ENCODE data around the gene NFKBIB. TPM values are rescaled to one million over a fixed set of nuclear protein-coding genes. Genes with fewer than 3 reads are reported as not detected.

Gene NFKBIB
- polyA plus RNA-seq, 1 donor from 2014 or later = 21.4 TPM

DNA sequence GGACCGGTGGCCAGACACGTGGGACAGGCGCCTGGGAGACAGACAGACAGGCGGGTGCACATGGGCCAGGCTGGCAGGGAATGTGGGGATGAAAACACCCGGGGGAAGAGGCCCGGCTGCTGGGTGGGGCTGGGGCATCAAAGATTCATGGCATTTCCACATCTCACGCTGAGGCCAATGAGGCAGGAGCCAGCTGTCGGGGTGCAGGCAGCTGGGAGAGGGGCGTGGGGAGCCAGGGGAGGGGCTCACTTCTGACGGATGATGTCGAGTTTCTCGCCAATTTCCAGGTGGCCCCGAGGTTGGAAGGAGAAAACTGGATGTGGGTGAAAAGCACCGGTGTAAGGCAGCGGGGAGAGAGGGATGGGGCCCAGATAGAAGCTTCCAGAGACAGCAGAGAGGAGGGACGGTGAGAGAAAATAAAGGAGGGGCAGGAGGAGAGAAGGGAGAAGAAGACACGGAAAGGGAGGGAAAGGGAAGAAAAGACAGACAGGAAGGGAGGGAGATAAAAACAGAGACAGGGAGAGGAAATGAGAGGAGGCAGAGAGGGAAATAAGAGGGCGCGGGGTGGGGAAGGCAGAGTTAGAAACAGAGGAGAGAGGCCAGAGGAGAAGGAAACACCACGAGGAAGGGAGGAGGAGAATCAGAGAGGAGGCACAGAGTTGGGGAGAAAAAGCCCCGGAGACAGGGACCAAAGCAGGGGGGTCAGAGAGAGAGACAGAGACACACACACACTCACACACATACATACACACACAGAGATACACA lies 20.2 kb downstream of the NFKBIB start:
- H3K79me2 ChIP-seq (replicated peaks; ENCODE audit: insufficient read depth, low read length) = no peaks in the 10 kb centered on the region
- no peaks in the 10 kb centered on the region for H4K20me1 ChIP-seq (ENCODE audit: insufficient read depth)
- no peaks in the 10 kb centered on the region for H3K36me3 ChIP-seq (ENCODE audit: insufficient read depth, low read length)
- no peak overlapping the region for H3K9ac ChIP-seq (ENCODE audit: low read length)
- H3K4me3 ChIP-seq (ENCODE audit: low read length) = no peak overlapping the region
- no peak overlapping the region for H3K4me2 ChIP-seq (ENCODE audit: low read length)
- H3K27ac ChIP-seq (ENCODE audit: low read length) = no peak overlapping the region
- no peak overlapping the region for H2AFZ ChIP-seq (ENCODE audit: low read depth, low read length)
- H3F3A ChIP-seq (ENCODE audit: insufficient read depth, low read length, poor library complexity, severe bottlenecking) = no peaks in the 10 kb centered on the region
- H3K27me3 ChIP-seq (ENCODE audit: insufficient read depth, low read depth, low read length) = no peaks in the 10 kb centered on the region
- H3K9me3 ChIP-seq (ENCODE audit: low read length) = no peaks in the 10 kb centered on the region
- no peak for TF ChIP-seq EP300 (conservative IDR thresholded peaks at IDR 0.05; ENCODE audit: poor library complexity, severe bottlenecking)
- no peak for TF ChIP-seq EZH2 (IDR thresholded peaks at IDR 0.05; ENCODE audit: borderline replicate concordance, insufficient read depth, low read length, poor library complexity, severe bottlenecking)
- TF ChIP-seq, protein P1, sequence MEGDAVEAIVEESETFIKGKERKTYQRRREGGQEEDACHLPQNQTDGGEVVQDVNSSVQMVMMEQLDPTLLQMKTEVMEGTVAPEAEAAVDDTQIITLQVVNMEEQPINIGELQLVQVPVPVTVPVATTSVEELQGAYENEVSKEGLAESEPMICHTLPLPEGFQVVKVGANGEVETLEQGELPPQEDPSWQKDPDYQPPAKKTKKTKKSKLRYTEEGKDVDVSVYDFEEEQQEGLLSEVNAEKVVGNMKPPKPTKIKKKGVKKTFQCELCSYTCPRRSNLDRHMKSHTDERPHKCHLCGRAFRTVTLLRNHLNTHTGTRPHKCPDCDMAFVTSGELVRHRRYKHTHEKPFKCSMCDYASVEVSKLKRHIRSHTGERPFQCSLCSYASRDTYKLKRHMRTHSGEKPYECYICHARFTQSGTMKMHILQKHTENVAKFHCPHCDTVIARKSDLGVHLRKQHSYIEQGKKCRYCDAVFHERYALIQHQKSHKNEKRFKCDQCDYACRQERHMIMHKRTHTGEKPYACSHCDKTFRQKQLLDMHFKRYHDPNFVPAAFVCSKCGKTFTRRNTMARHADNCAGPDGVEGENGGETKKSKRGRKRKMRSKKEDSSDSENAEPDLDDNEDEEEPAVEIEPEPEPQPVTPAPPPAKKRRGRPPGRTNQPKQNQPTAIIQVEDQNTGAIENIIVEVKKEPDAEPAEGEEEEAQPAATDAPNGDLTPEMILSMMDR (IDR thresholded peaks at IDR 0.05; ENCODE audit: poor library complexity, severe bottlenecking) = no peak
- no peak for TF ChIP-seq RAD21 (conservative IDR thresholded peaks at IDR 0.05)
- no peak for TF ChIP-seq MXI1 (conservative IDR thresholded peaks at IDR 0.05; ENCODE audit: poor library complexity, severe bottlenecking)
- no peak for TF ChIP-seq SMC3 (conservative IDR thresholded peaks at IDR 0.05; ENCODE audit: poor library complexity)
- TF ChIP-seq POLR2AphosphoS5 (IDR thresholded peaks at IDR 0.05) = no peak
- no peak for TF ChIP-seq TAF1 (IDR thresholded peaks at IDR 0.05; ENCODE audit: low read depth)
- no peaks in the 10 kb centered on the region for H3K9me2 ChIP-seq (ENCODE audit: insufficient read depth, low read length)

DNA sequence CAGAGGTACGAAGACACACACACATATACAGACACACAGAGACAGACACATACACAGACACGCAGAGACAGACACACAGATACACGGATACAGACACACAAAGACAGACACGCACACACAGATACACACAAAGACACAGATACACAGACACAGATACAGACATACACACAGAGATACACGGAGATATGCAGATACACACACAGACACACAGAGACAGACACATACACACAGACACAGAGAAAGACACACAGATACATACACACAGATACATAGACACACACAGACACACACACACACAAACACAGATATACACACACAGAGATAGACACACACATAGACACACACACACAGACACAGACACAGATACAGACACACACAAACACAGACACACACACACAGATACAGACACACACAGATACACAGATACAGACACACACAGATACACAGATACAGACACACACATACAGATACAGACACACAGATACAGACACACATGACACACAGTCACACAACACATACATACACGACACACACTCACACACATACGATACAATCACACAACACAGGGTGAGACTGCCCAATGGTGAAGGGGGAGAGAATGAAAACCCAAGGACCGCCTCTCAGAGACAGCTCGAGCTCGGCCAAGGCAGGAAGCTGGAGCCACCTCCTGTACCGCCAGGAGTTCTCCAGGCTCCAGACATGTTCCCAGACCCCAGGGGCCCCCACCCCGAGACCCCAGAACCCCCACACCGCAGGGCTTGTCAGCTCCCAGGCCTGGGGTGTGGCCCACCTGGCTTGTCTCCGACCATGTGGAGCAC lies 21.0 kb downstream of the NFKBIB start:
- Histone ChIP-seq H3K9me2 (ENCODE audit: insufficient read depth, low read length) (no peaks in the 10 kb centered on the region), H3K27ac (ENCODE audit: low read length) (no peak overlapping the region), H3K36me3 (ENCODE audit: insufficient read depth, low read length) (no peaks in the 10 kb centered on the region), H3F3A (ENCODE audit: insufficient read depth, low read length, poor library complexity, severe bottlenecking) (no peaks in the 10 kb centered on the region), H3K9me3 (ENCODE audit: low read length) (no peaks in the 10 kb centered on the region), H3K9ac (ENCODE audit: low read length) (no peak overlapping the region), H2AFZ (ENCODE audit: low read depth, low read length) (no peak overlapping the region), H4K20me1 (ENCODE audit: insufficient read depth) (no peaks in the 10 kb centered on the region), H3K4me2 (ENCODE audit: low read length) (no peak overlapping the region), H3K79me2 (replicated peaks; ENCODE audit: insufficient read depth, low read length) (no peaks in the 10 kb centered on the region), H3K27me3 (ENCODE audit: insufficient read depth, low read depth, low read length) (no peaks in the 10 kb centered on the region), H3K4me3 (ENCODE audit: low read length) (no peak overlapping the region)
- TF ChIP-seq POLR2AphosphoS5 (IDR thresholded peaks at IDR 0.05) (no peak), RAD21 (conservative IDR thresholded peaks at IDR 0.05) (no peak), EZH2 (IDR thresholded peaks at IDR 0.05; ENCODE audit: borderline replicate concordance, insufficient read depth, low read length, poor library complexity, severe bottlenecking) (no peak), TAF1 (IDR thresholded peaks at IDR 0.05; ENCODE audit: low read depth) (no peak), MXI1 (conservative IDR thresholded peaks at IDR 0.05; ENCODE audit: poor library complexity, severe bottlenecking) (no peak), REST (IDR thresholded peaks at IDR 0.05; ENCODE audit: borderline replicate concordance) (no peak), SMC3 (conservative IDR thresholded peaks at IDR 0.05; ENCODE audit: poor library complexity) (no peak), EP300 (conservative IDR thresholded peaks at IDR 0.05; ENCODE audit: poor library complexity, severe bottlenecking) (no peak)
- TF ChIP-seq, protein P1 (IDR thresholded peaks at IDR 0.05; ENCODE audit: poor library complexity, severe bottlenecking) = no peak
